H1 (cell line): Measurements from ENCODE around the gene NDUFB6. TPM values are rescaled to one million over a fixed set of nuclear protein-coding genes. Genes with fewer than 3 reads are reported as not detected.

ENCODE experiments used
- CTCF ChIA-PET: fragments of 300-600 bp; sonication (Branson Sonifier 250); formaldehyde crosslinking; loops from one replicate; lab custom pipeline; 2021; ENCODE audit not compliant: partially characterized antibody; lab: Charles Lee
- POLR2A ChIA-PET: fragments of 300-600 bp; sonication (Branson Sonifier 250); formaldehyde crosslinking; loops from one replicate; lab custom pipeline; 2021; ENCODE audit warnings: inconsistent platforms; ENCODE audit not compliant: partially characterized antibody; lab: Charles Lee
- DNase-seq, 2 experiments: peaks; one replicate each; pipeline versions ENCODE4 v3.0.0 to v3.0.0-alpha.2; 2010 to 2022; ENCODE audit warnings: low spot score in 2 of 2, low read depth in 1 of 2, mixed read lengths in 1 of 2
- FAIRE-seq: peaks from 2 replicates; lab custom pipeline; 2011; peaks lifted over from hg19 to GRCh38; lab: Jason Lieb, UNC
- H2AFZ ChIP-seq: 2 replicates; pipeline ENCODE4 v1.8.1; 2012; ENCODE audit warnings: low read length, inconsistent platforms
- H2AK5ac ChIP-seq: 2 replicates; pipeline ENCODE4 v1.6.1; 2013; ENCODE audit warnings: low read depth, low read length
- H2BK120ac ChIP-seq: replicated peaks from 2 replicates; pipeline ENCODE3; 2013; ENCODE audit warnings: low read depth, low read length, inconsistent platforms
- H2BK12ac ChIP-seq: 2 replicates; pipeline ENCODE4 v1.6.1; 2013; ENCODE audit warnings: low read depth, low read length
- H2BK15ac ChIP-seq: 2 replicates; pipeline ENCODE4 v1.6.1; 2013; ENCODE audit warnings: low read length
- H2BK20ac ChIP-seq: 2 replicates; pipeline ENCODE4 v1.6.1; 2013; ENCODE audit warnings: low read length
- H2BK5ac ChIP-seq: 2 replicates; pipeline ENCODE4 v1.6.1; 2013; ENCODE audit warnings: low read depth, low read length
- H3K14ac ChIP-seq: 2 replicates; pipeline ENCODE4 v1.6.1; 2013; ENCODE audit warnings: inconsistent platforms; ENCODE audit not compliant: insufficient read length
- H3K18ac ChIP-seq: 2 replicates; pipeline ENCODE4 v1.6.1; 2013; ENCODE audit warnings: low read length; ENCODE audit errors: extremely low read depth
- H3K23ac ChIP-seq: 2 replicates; pipeline ENCODE4 v1.6.1; 2013; ENCODE audit warnings: inconsistent platforms; ENCODE audit not compliant: insufficient read length
- H3K23me2 ChIP-seq: 2 replicates; pipeline ENCODE4 v1.6.1; 2013; ENCODE audit warnings: low read depth, low read length
- H3K27ac ChIP-seq: 2 replicates; pipeline ENCODE4 v1.6.1; 2011; ENCODE audit warnings: low read depth, low read length, inconsistent platforms
- H3K27me3 ChIP-seq, 4 experiments: replicated peaks in 1 of 4; 1 replicate in 1 of 4; 2 replicates in 3 of 4; pipeline versions ENCODE4 v1.6.1 to v1.8.1; 2011 to 2013; ENCODE audit warnings: low read length in 3 of 4, mild to moderate bottlenecking in 3 of 4, inconsistent platforms in 2 of 4, mixed read lengths in 2 of 4, moderate library complexity in 1 of 4; ENCODE audit not compliant: control insufficient read depth in 3 of 4, insufficient read depth in 3 of 4; ENCODE audit errors: extremely low read depth in 1 of 4
- H3K36me3 ChIP-seq, 4 experiments: 2 replicates each; pipeline versions ENCODE4 v1.6.1 to v1.8.1; 2011 to 2013; ENCODE audit warnings: mild to moderate bottlenecking in 4 of 4, low read length in 3 of 4, moderate library complexity in 2 of 4, control low read depth in 1 of 4, inconsistent platforms in 1 of 4; ENCODE audit not compliant: insufficient read depth in 4 of 4, control insufficient read depth in 2 of 4
- H3K4ac ChIP-seq: replicated peaks from 2 replicates; pipeline ENCODE3; 2013; ENCODE audit warnings: low read length, low read depth, mixed read lengths, inconsistent platforms; ENCODE audit not compliant: insufficient read length
- H3K4me1 ChIP-seq, 4 experiments: replicated peaks in 1 of 4; 1 replicate in 1 of 4; 2 replicates in 3 of 4; pipeline versions ENCODE4 v1.6.1 to v1.8.1; 2011 to 2013; ENCODE audit warnings: low read length in 3 of 4, inconsistent platforms in 2 of 4, mixed read lengths in 1 of 4; ENCODE audit not compliant: insufficient read depth in 4 of 4, control insufficient read depth in 3 of 4
- H3K4me2 ChIP-seq, 2 experiments: 2 replicates each; pipeline versions ENCODE4 v1.6.1 to v1.8.1; 2011 to 2013; ENCODE audit warnings: low read depth in 2 of 2, low read length in 2 of 2, control low read depth in 1 of 2, inconsistent platforms in 1 of 2, mild to moderate bottlenecking in 1 of 2; ENCODE audit not compliant: insufficient read depth in 1 of 2
- H3K4me3 ChIP-seq, 4 experiments: fragments of 200-600, 300-600 bp in 1 of 4; sonication (generic), shearing (Covaris generic), sonication (Bioruptor Twin) in 1 of 4; 2 replicates each; pipeline versions ENCODE4 v1.5.1 to v1.8.1; 2011 to 2016; ENCODE audit warnings: low read length in 4 of 4, low read depth in 3 of 4, control low read depth in 2 of 4, inconsistent platforms in 2 of 4, mild to moderate bottlenecking in 2 of 4, mixed read lengths in 1 of 4, moderate library complexity in 1 of 4; ENCODE audit not compliant: insufficient read depth in 2 of 4; ENCODE audit errors: extremely low read depth in 1 of 4
- H3K56ac ChIP-seq: replicated peaks from 2 replicates; pipeline ENCODE3; 2013; ENCODE audit warnings: low read depth, mild to moderate bottlenecking, mixed read lengths, low read length, inconsistent platforms; ENCODE audit not compliant: insufficient read length
- H3K79me1 ChIP-seq: 2 replicates; pipeline ENCODE4 v1.6.1; 2013; ENCODE audit warnings: low read depth, low read length, control low read depth
- H3K79me2 ChIP-seq, 2 experiments: 2 replicates each; pipeline versions ENCODE4 v1.6.1 to v1.8.1; 2012 to 2013; ENCODE audit warnings: low read length in 2 of 2, mild to moderate bottlenecking in 2 of 2, inconsistent platforms in 1 of 2; ENCODE audit not compliant: insufficient read depth in 2 of 2, control insufficient read depth in 1 of 2
- H3K9ac ChIP-seq, 4 experiments: replicated peaks in 1 of 4; 1 replicate in 1 of 4; 2 replicates in 3 of 4; pipeline versions ENCODE4 v1.6.1 to v1.8.1; 2011 to 2013; ENCODE audit warnings: low read depth in 3 of 4, low read length in 3 of 4, control low read depth in 2 of 4, mild to moderate bottlenecking in 2 of 4, moderate library complexity in 2 of 4, inconsistent platforms in 1 of 4; ENCODE audit errors: extremely low read depth in 1 of 4
- H3K9me3 ChIP-seq, 2 experiments: 2 replicates each; pipeline versions ENCODE4 v1.6.1 to v1.8.1; 2012 to 2013; ENCODE audit warnings: mild to moderate bottlenecking in 2 of 2, moderate library complexity in 2 of 2, control low read depth in 1 of 2, inconsistent platforms in 1 of 2, low read depth in 1 of 2, low read length in 1 of 2, mixed read lengths in 1 of 2; ENCODE audit not compliant: insufficient read depth in 2 of 2
- H4K20me1 ChIP-seq, 2 experiments: replicated peaks in 1 of 2; 2 replicates each; pipeline versions ENCODE3 to v1.8.1; 2011 to 2013; ENCODE audit warnings: inconsistent platforms in 2 of 2, low read length in 2 of 2, mild to moderate bottlenecking in 1 of 2; ENCODE audit not compliant: insufficient read depth in 2 of 2, control insufficient read depth in 1 of 2
- H4K5ac ChIP-seq: 2 replicates; pipeline ENCODE4 v1.6.1; 2013; ENCODE audit warnings: low read length, low read depth, mixed read lengths, inconsistent platforms; ENCODE audit not compliant: insufficient read length
- H4K8ac ChIP-seq: 2 replicates; pipeline ENCODE4 v1.8.0; 2013; ENCODE audit warnings: mild to moderate bottlenecking, moderate library complexity, low read length, inconsistent platforms; ENCODE audit not compliant: insufficient read depth; ENCODE audit errors: extremely low read depth
- H4K91ac ChIP-seq: replicated peaks from 2 replicates; pipeline ENCODE3; 2013; ENCODE audit warnings: low read length, mixed read lengths, inconsistent platforms; ENCODE audit not compliant: insufficient read length
- GABPA ChIP-seq: IDR thresholded peaks from 2 replicates; pipeline ENCODE4 v1.6.1; 2011; ENCODE audit warnings: mild to moderate bottlenecking, low read length, moderate library complexity, borderline replicate concordance; ENCODE audit not compliant: insufficient read depth
- RXRA ChIP-seq: IDR thresholded peaks from 2 replicates; pipeline ENCODE4 v1.6.1; 2011; ENCODE audit warnings: low read depth, mild to moderate bottlenecking, low read length, moderate library complexity; ENCODE audit not compliant: insufficient read depth
- YY1 ChIP-seq: IDR thresholded peaks from 2 replicates; pipeline ENCODE4 v1.6.1; 2011; ENCODE audit warnings: low read depth, mild to moderate bottlenecking, low read length
- polyA plus RNA-seq, 7 experiments: library from polyadenylated mRNA; depleted of rRNA in 3 of 7; stranded (reverse) in 5 of 7; unstranded in 2 of 7; fragments of >200 nt in 5 of 7; fragments of 200-250 nt in 2 of 7; gene quantifications; 1 replicate in 5 of 7; 2 replicates in 1 of 7; 4 replicates in 1 of 7; pipeline versions ENCODE4 v1.2.1 to v1.2.3, GENCODE V29; 2011 to 2013; ENCODE audit warnings: missing spikeins in 2 of 7, mixed read lengths in 2 of 7
- total RNA-seq: library from RNA; stranded (reverse); fragmentation: NEBNext Ultra II Directional; extraction: Animal tissue kit (Norgen Biotek cat#: 25700); gene quantifications from 2 replicates; pipeline ENCODE4 v1.2.1, GENCODE V29; 2021

Gene NDUFB6
- total and polyA plus RNA-seq, 2 of the 8 experiments (the other 6 are each of a cell fraction or from before 2014, with no cell fraction given): 55.8 to 61.4 TPM

GRCh38 chr9:32554591-32554990 lies 18.4 kb downstream of the NDUFB6 start:
- Histone ChIP-seq H2BK5ac (no peak overlapping the region), H3K23me2 (peaks cover 9% of the 10 kb centered on the region), H3K9ac (no peak overlapping the region), H2AFZ (no peak overlapping the region), H4K8ac (no peak overlapping the region), H4K91ac (no peak overlapping the region), H3K27ac (no peak overlapping the region), H4K5ac (no peak overlapping the region), H3K18ac (no peak overlapping the region), H3K4me3 (no peak overlapping the region), H2BK120ac (no peak overlapping the region), H3K4me2 (no peak overlapping the region), H3K27me3 (no peaks in the 10 kb centered on the region), H2AK5ac (no peak overlapping the region), H3K79me1 (0 out of 2 replicates have a peak, but pooled peaks cover 2% of the 10 kb centered on the region), H3K79me2 (peaks cover 7 to 27% of the 10 kb centered on the region in 2 experiments; a peak in 3 of 4 replicates), H4K20me1 (peaks cover 5% of the 10 kb centered on the region in 2 experiments), H2BK20ac (no peak overlapping the region), H3K36me3 (no peaks in the 10 kb centered on the region; a peak in 1 of 8 replicates), H3K23ac (no peak overlapping the region), H2BK15ac (no peak overlapping the region), H3K4me1 (peaks cover 0 to 3% (median 0%) of the 10 kb centered on the region in 4 experiments; a peak in 2 of 7 replicates), H2BK12ac (no peak overlapping the region), H3K4ac (no peak overlapping the region), H3K14ac (no peak overlapping the region), H3K56ac (no peak overlapping the region), H3K9me3 (no peaks in the 10 kb centered on the region)
- POLR2A ChIA-PET: interaction anchor here (0.6 to 1.1 kb wide), 4 partner anchors 12 to 1559 kb away, joined by 3 read pairs; no protein-coding TSS in a partner anchor
- CTCF ChIA-PET: interaction anchor here (1.4 to 1.5 kb wide), 2 partner anchors 10 to 176 kb away, joined by 3 to 8 read pairs; no protein-coding TSS in a partner anchor
- FAIRE-seq: no peak
- no peak for TF ChIP-seq RXRA
- no peak for TF ChIP-seq YY1
- TF ChIP-seq GABPA: no peak
- DNase-seq: no peak
